ENCODE data around the gene STN1.

GRCh38 chr10:103958996-103959395 lies 41.0 kb upstream of the STN1 start:
- TF ChIP-seq CTCF (conservative IDR thresholded peaks at IDR 0.05 in 1 of 2, IDR thresholded peaks at IDR 0.05 in 1 of 2; ENCODE audit: low read depth in 1 of 2, low read length in 2 of 2) = no peak
- TF ChIP-seq EZH2 (IDR thresholded peaks at IDR 0.05; ENCODE audit: low read length, missing control alignments) = no peak
